NCI-H345 treated with DMSO at 0.1 percent for 48 hours (cell line): ENCODE results near the gene EIF4G3.
"Not testable (repeated sequence)": the region's sequence is repeated elsewhere in the genome, so short reads cannot be mapped to it uniquely, and the experiment has no call there.

Experiments
- DNase-seq: peaks from one replicate; lab custom pipeline; 2025; ENCODE audit not compliant: unreplicated experiment; lab: John Stamatoyannopoulos, UW

The EIF4G3 gene

GRCh38 chr1:21176586-21177555, at the start of gene EIF4G3:
Gene EIF4G3, minus strand, starts transcription at chr1:21176897. Its CDS starts 174,155 bp downstream, at chr1:21002742.
- DNase-seq = peak; percentile 97

GRCh38 chr1:21225065-21225464, 48.4 kb upstream of the EIF4G3 start:
- DNase-seq = no peak

GRCh38 chr1:21220815-21221214, 44.1 kb upstream of the EIF4G3 start:
- DNase-seq = no peak

GRCh38 chr1:21219674-21220073, 43.0 kb upstream of the EIF4G3 start:
- DNase-seq = no peak

GRCh38 chr1:21217812-21218596, 41.3 kb upstream of the EIF4G3 start:
- DNase-seq = no peak

- peak; percentile 10 for DNase-seq
Measured at GRCh38 chr1:21216835-21217811, 40.4 kb upstream of the EIF4G3 start.

- no peak for DNase-seq
Measured at GRCh38 chr1:21212126-21212525, 35.4 kb upstream of the EIF4G3 start.

- not testable (repeated sequence) for DNase-seq
Measured at GRCh38 chr1:21208137-21208700, 31.5 kb upstream of the EIF4G3 start.

- no peak for DNase-seq
Measured at GRCh38 chr1:21206117-21206516, 29.4 kb upstream of the EIF4G3 start.

GRCh38 chr1:21205416-21205815, 28.7 kb upstream of the EIF4G3 start:
- no peak for DNase-seq

GRCh38 chr1:21201650-21202049, 25.0 kb upstream of the EIF4G3 start:
- no peak for DNase-seq

GRCh38 chr1:21201238-21201637, 24.5 kb upstream of the EIF4G3 start:
- DNase-seq = not testable (repeated sequence)

- no peak for DNase-seq
Measured at GRCh38 chr1:21200767-21201166, 24.1 kb upstream of the EIF4G3 start.

GRCh38 chr1:21198929-21199328, 22.2 kb upstream of the EIF4G3 start:
- DNase-seq = no peak

GRCh38 chr1:21192871-21193270, 16.2 kb upstream of the EIF4G3 start:
- DNase-seq = no peak

- no peak for DNase-seq
Measured at GRCh38 chr1:21192284-21192683, 15.6 kb upstream of the EIF4G3 start.

- DNase-seq = not testable (repeated sequence)
Measured at GRCh38 chr1:21190771-21191170, 14.1 kb upstream of the EIF4G3 start.

GRCh38 chr1:21189906-21190500, 13.3 kb upstream of the EIF4G3 start:
- peak; percentile 24 for DNase-seq

- no peak for DNase-seq
Measured at GRCh38 chr1:21189421-21189820, 12.7 kb upstream of the EIF4G3 start.

GRCh38 chr1:21188235-21188634, 11.5 kb upstream of the EIF4G3 start:
- DNase-seq = no peak
